DMS114 treated with DMSO at 0.1 percent for 48 hours (cell line): ENCODE results near the gene RASSF5.

Experiments
- DNase-seq: peaks from one replicate; lab custom pipeline; 2025; ENCODE audit not compliant: unreplicated experiment; lab: John Stamatoyannopoulos, UW

Gene RASSF5

DNA sequence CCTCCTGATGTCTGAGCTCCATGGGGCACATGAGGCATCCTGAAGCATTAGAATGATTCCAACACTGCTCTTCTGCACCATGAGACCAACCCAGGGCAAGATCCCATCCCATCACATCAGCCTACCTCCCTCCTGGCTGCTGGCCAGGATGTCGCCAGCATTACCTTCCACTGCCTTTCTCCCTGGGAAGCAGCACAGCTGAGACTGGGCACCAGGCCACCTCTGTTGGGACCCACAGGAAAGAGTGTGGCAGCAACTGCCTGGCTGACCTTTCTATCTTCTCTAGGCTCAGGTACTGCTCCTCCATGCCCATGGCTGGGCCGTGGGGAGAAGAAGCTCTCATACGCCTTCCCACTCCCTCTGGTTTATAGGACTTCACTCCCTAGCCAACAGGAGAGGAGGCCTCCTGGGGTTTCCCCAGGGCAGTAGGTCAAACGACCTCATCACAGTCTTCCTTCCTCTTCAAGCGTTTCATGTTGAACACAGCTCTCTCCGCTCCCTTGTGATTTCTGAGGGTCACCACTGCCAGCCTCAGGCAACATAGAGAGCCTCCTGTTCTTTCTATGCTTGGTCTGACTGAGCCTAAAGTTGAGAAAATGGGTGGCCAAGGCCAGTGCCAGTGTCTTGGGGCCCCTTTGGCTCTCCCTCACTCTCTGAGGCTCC, 11.1 kb upstream of the RASSF5 start:
- no peak for DNase-seq

DNA sequence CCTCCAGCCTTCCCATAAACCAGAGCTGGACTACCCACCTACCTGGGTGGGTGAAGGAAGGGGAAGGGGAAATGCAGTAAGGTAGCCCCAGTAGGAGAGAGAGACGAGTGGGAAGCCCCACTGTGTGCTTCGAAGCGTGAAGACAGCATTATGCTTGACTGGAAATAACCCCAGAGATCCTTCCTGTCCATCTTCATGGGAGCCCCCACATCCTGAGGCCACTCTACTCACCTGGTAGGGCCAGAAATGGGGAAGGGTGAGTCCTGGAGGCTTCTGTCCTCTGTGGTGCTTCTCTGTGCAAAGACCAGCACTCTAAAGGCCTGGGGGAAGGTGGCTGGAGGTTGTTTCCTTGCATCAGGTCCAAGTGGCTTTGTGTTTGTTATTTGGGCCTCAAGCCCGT, 10.0 kb upstream of the RASSF5 start:
- DNase-seq: no peak

DNA sequence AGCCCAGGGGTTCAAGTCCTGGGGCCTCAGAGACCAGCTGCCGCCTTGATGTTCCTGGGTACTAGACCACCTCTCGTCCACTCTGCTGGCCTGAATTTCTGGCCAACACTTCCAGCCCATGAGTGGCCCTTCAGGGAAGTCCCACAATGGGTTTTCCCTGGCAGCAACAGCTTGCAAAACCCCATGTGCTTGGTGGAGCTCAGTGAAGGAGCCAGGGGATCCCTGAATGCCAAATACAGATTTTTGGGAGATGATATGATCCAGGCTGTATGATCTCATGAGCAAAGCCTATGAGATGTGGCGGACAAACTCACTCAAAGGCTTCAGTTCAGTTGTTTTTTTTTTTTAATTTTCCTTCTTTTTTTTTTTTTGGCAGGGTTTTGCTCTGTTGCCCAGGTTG, 9.6 kb upstream of the RASSF5 start:
- no peak for DNase-seq

DNA sequence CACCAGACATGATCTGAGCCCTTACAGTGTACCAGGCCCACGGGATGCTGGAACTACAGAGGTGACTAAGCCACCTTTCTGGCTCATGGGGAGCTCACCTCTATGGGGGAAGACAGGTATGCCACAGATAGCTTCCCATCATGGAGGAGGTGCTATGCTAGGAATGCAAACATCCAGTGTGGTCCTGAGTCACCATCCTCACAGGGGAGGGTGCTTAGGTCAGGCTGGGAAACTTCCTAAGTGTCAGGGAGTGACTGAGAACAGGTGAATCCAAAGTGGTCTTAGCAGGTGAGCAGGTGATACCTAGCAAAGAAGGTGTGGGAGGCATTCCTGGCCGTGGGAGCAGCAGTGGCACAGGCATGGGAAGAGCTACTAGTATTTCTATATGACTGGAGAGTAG, 8.6 kb upstream of the RASSF5 start:
- no peak for DNase-seq

DNA sequence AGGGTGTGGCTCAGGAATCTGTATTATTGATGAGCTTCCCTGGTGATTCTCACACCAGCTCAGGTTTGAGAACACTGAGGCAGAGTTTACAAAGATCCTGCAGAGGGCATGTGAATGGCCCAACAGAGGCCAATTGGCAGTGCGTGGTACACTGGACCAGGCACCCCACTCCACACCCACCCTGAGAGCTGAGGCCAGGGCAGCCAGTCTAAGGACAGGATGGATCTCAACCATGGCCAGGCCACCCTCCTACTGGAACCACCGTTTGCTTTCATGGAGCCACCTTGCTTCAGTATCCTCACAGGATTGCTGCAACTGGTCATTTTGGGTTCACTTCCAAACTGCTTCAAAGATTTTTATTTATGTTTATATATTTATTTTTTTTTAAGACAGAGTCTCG, 7.3 kb upstream of the RASSF5 start:
- no peak for DNase-seq

DNA sequence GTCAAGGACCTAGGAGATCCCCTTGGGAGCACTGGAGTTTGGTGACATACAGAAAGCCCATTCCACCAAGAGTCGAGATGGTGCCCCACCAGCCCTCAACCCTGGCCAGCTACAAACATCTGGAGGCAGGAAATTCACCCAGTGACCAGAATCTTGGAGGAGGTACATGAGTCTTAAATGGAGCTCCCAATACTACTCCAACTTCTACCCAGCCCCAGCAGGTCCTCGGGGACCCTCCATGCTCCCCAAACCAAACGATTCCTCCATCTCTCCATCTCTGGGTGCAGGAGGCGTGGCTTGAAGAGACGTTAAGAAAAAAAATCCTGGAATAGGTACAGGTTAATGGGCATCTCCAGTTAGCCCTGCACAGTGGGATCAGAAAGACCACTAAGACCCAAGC, 5.5 kb upstream of the RASSF5 start:
- DNase-seq: no peak

DNA sequence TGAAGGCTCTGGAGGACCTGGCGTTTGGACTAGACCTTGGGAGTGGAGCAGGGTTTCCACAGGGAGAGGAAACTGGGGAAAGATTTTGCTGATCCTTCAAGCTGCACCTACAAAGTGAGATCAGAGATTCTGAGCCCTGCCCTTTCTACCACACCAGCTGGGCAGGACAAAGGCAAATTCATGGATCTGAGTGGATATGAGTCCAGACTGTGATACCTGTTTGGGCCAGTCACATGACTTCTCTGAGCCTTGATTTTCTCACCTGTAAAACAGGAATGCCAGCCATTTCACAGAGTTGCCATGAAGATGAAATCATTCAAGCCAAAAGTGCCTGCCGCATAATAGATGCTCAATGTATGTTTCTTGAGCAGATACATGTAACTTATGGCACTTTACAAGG, 4.9 kb upstream of the RASSF5 start:
- no peak for DNase-seq

DNA sequence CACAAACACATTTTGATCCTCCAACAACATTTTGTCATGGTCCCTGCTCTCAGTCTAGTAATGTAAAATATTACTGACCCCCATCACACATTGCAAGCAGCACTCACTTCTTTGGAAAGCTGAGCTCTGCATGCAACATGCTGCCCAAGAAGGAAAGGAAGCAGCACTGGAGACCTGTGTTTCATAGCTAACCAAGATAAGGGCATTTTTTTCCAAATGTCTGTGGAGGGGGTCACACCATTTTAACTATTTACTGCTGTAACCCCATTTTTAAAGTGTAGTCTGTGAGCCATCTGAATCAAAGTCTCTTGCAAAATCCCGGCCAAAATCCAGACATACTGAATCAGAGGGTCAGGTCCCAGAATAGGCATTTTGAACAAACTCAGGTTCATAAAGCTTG, 4.5 kb upstream of the RASSF5 start:
- no peak for DNase-seq

DNA sequence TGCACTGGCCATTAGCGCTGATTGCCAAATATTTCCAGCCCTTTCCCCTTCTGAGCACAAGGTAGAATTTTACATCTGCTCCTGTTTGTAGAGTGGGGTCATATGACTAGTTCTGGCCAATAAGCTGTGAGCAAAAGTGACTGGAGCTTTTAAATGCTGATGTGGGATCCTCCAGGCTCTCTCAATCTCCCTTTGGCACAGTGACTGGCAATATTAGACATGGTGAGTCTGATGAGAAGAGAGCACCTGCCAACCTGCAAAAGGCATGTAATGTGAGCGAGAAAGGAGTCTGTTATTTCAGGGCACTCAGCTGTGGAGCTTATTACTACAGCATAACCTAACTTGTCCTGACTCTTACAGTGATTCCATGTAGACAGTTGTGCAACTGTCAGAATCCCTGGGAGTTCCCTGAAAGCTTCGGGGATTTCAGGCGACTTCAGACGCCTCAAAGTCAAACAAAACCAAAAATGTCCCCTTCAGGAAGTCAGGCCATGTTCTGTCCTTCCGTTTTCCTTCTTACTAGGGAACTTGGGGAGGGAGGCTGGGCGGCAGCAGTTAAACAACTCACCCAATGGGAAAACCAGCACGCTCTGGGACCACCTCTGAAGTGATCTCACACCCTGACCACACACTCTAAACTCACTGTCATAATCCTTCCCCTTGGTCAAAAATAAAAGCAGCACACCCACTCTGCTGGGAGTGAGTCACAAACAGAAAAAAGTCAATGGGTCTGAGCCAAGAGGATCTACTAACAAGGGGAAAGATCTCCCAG, 3.6 kb upstream of the RASSF5 start:
- DNase-seq: no peak

DNA sequence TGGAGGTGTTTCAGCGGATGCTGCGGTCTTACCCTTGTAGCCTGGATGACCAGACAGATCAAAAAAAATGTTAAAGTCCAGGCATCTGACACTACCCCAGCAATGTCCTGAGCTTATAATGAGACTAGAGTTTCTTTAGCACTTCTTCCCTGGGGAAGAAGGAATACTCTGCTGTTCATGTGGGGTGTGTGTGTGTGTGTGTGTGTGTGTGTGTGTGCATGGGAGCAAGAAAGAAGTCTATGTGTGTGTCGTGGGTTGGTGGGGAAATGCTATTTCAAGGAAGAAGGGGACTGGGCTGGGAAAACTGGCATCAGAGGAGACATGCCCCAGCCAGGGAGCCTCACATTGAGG, 3.0 kb upstream of the RASSF5 start:
- no peak for DNase-seq

DNA sequence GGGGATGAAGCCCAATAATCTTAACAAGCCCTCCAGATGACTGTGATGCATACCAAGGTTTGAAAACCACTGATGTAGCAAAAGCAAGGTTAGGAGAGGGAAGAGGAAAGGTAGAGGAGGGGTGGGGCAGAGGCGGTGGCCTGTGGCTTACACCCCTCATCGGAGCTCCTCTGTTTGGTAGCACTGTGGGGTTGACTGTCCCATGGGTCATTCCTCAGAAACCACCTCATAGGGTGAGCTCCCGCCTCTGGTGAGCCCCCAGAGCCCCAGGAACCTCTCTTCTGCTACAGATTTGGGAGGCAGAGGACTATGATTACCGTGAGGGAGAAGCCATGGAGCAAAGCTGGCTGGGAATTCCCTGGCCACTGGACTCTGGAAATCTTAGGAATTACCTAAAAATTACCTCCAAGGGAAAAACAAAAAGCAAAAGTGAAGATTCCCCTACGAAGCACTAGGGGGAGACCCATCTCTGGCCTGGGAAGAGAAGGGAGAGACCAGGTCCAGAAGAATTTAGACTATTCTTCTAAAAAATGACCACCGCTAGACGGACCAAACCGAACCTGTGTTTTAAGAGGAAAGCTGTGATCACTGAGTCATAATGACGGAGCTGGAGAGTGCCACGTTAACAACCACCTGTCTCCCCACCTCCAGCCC, 1.5 kb upstream of the RASSF5 start:
- DNase-seq: peak; percentile 27

DNA sequence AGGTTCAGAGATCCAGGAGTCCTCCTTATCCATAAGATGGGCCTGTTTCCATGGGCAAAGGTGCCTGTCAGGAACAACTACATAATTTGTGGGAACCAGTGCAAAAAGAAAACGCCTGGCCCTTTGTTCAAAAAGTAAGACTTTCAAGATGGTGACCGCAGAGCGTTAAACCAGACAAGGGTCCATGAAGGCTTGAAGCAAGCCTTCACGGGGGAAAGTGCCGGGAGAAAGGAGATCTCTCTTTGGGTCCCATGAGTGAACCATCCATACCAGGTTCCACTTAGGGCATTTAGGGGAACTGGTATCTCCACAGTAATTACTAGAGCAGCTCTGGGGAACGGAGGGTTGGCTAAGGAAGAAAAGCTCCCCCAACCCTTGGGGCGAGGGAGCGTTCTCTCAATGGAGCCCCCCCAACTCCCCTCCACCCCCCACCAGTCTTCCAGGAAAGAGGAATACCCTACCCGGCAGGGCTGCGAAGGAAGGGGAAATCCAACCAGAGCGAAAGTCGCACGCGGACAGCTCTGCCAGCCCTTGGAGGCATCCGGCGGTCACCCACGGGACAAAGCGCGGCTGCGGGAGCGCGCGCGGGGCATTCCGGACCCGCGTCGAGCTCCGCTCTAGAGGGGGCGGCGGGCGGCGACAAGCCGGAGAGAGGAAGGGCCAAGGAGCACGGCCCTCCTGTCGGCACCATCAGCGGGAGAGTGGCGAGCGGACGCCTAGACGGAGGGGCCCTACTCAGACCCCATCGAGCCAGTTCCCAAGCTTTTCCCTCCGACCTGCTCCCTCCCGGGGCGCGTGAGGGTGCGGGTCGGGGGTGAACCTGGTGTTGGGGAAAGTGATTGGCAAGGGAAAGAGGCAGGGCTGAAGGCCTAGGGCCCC, 687 bp upstream of the RASSF5 start:
- DNase-seq: no peak

DNA sequence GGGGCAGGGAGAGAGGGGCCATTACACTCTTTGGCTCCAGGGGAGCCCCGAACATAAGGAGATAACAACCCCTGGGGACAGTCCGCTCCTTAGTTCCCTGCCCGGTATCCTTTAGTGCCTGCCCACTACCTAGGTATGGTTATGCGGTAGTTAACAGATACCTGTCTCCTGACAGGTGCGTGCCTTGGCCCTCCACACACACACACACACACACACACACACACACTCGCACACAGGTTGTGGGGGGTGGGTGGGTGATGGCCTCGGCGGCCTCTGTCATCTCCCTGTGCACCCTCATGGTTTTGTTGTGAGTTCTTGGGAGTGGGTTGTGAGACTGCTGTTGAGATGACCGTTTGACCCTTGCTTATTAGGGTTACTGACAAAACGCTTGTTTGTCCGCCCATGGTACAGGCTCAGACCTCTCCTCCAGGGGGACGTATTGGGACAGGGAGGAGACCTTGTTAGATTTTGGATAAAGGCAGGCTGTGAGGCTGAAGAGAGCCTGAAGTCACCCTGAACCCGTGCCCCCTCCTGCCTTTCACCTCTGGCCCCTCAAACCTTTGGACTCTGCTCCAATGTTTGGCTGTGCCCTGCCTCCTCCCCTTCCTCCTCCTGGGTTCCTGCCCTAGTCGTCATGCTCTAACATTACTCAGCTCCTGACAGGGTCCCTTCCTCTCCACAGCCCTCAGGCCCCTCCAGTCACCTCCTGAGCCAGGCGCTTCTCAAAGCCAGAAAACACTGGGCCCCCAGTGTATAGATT, 979 bp downstream of the RASSF5 start:
- no peak for DNase-seq

DNA sequence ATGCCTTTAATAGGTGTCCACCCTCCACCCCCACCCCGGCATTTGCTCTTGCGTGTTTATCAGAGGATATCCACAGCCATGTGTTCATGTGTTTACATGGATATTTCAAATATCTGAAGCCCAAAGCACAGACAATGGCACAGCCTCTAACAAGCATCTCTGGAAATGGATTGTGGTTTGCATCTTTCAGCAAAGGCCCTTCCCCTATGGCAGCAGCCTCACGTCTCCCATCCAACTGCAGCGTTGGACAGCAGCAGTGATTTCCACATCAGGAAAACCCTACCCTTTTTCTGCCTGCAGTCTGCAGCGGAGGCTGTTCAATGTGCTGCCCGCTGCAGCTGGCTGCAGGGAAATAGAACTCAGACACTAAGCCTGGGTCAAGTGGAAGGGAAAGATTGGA, 1.6 kb downstream of the RASSF5 start:
- DNase-seq: no peak

DNA sequence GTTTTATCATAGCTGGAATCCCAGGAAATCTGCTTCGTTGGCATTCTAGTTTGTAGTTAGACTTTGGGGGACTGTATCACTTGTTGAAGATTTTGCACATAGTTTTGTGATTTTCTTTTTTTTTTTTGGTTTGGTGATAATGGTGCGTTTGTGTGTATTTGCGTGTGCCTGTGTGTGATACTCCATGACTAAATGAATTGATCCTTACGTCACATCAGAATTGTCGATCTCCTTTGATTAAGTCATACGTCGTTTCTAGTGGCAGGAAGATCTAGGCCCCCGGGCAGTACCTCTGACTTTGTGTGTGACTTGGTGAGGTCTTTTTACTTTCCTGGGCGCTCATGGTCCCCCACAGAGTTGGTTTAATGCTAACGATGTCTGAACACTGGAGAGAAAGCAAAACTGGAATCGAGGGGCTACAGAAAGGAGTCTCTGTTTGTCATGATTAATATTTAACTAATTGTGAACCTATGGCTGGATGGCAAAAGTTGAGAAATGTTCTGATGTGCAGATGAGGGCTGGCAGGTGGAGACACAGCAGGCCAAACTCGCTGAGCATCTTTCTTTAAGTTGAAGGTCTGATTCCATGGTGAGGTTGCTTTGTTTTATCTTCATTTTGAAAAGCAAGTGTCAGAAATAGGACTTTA, 2.4 kb downstream of the RASSF5 start:
- DNase-seq: no peak

DNA sequence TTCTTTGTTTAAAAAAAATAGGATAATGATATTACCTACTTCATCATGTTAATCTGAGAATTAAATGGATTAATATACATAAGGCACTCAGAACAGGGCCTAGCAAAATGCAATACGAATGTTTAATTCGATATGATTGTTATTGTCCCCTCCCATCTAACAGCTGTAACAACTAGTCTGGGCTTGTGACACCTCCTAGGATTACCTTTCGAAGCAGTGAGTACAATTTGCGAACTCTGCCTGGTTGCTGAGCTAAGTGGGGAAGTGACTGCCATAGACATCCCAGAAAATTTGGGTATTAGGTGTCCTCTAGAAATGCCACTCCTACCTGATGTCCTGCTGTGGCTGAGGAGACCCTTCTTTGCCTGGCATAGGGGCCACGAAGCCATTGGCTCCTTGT, 3.0 kb downstream of the RASSF5 start:
- no peak for DNase-seq

DNA sequence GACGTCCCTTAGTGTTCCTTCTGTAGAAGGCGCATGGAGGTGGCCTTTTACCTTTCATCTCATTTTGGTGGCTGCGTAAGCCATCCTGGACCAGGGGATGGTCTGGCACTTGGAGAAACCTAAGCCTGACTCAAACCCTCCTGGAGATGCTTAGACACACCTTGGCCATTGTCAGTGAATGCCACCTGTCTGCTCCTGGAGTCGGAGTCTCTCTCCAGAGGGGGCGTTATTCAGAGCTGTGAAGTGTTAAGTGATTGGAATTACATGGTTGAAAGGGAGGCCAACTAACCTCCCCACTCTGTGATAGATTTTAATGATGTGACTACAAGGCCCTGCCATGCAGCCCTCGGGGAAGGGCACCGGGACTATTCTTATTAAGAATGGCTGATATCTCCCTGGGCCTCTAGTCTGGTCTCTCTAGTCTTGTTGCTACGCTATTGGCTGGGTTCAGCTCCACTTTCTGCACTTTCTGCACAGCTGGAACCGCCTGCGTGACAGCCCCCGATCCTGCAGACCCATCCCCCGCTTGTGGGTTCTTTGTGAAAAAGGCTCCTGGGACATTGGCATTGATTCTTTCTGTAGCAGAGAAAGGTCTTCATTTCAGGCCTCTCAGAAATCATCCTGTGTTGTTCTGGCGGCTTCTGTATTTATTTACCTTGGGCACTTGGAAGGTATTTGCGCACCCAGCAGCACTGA, 4.2 kb downstream of the RASSF5 start:
- DNase-seq: no peak

DNA sequence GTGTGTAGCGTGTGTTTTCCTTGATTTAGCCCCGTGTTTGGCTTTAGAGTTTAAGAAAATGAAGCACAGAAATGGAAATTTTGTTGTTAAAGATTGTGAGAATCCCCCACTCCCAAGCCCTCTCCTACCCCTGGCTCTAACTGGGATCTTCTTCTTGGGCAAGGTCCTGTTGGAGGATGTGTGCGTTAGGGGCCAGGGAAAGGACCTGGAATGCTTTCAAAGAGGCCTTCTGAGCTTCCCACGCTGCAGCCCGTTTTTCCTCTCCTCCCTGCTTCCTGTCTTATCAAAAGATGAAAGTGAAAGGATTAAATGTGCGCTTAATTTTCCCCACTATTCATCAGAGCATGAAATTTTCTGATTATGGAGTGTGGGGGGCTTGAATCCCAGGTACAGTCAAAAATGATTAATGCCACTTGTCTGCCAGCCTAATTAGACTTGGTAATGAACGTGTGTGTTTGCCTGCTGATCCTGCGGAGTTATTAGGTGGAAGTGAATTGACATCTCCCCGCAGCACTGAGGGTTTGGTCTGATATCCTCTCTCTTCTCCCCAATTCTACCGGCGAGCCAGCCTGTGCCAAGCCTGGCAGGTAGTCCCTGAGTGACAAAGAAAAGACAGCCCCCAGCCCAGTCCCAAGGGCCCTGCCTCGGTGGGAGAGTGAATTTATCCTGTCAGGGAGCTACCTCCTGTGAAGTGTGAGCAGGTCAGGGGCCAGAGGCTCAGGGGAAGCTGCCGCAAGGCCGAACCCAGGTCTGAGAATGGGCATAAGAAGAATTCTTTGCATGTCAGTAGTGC, 4.9 kb downstream of the RASSF5 start:
- DNase-seq: no peak

DNA sequence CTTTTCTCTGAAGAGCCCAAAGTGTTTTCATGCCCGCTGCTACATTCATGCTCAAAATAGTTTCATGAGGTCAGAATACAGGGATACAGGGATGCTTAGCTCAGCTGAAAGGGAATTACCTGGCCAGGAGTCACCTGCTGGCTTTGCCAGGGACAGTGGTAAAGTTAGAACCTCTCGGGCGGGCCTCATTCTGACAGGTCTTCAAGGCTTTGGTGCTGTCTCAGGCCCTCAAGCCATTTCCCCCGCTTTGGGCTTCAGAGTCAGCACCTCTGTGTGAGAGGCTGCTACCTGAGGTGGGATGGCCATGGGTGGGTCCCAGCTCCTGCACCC, 5.5 kb downstream of the RASSF5 start:
- DNase-seq: no peak
